Astrocyte of the spinal cord (primary cell): ENCODE results near the gene ZDHHC8.
A peak's percentile ranks its signal among the peaks of the same experiment; 100 is the strongest.

Source experiments
- DNase-seq: peaks from one replicate; pipeline ENCODE4 v3.0.0; 2011; ENCODE audit warnings: low read depth, low spot score
- H3K4me3 ChIP-seq: 2 replicates; pipeline ENCODE4 v1.5.1; 2011; ENCODE audit warnings: low read depth, mild to moderate bottlenecking, low read length, moderate library complexity
- CTCF ChIP-seq: IDR thresholded peaks from 2 replicates; pipeline ENCODE4 v1.5.1; 2012; ENCODE audit warnings: low read depth, mild to moderate bottlenecking, low read length, inconsistent platforms
- in situ Hi-C: cut with HindIII; loops from 2 replicates; pipeline ENCODE4 v1.10.0; 2017; ENCODE audit warnings: low sequenced_read_pairs

Gene ZDHHC8

GRCh38 chr22:20180245-20180630 lies 48.6 kb downstream of the ZDHHC8 start:
- in situ Hi-C loops: no loop called here
- DNase-seq: no peak
- H3K4me3 ChIP-seq: no peak overlapping the region
- TF ChIP-seq CTCF: peak; percentile 45

GRCh38 chr22:20180640-20181039 lies 49.0 kb downstream of the ZDHHC8 start:
- no peak for DNase-seq
- H3K4me3 ChIP-seq: no peak overlapping the region
- in situ Hi-C loops: no loop called here
- no peak for TF ChIP-seq CTCF

- in situ Hi-C loops: no loop called here
- no peak for TF ChIP-seq CTCF
- DNase-seq: no peak
- H3K4me3 ChIP-seq: no peak overlapping the region
Measured at GRCh38 chr22:20181194-20181883, 49.7 kb downstream of the ZDHHC8 start.

GRCh38 chr22:20181884-20182236 lies 50.3 kb downstream of the ZDHHC8 start:
- no peak for TF ChIP-seq CTCF
- no peak overlapping the region for H3K4me3 ChIP-seq
- in situ Hi-C loops: no loop called here
- DNase-seq: no peak

GRCh38 chr22:20182365-20182764 lies 50.8 kb downstream of the ZDHHC8 start:
- no peak for DNase-seq
- in situ Hi-C loops: no loop called here

GRCh38 chr22:20183101-20183500 lies 51.5 kb downstream of the ZDHHC8 start:
- TF ChIP-seq CTCF: no peak
- in situ Hi-C loops: no loop called here
- no peak for DNase-seq
- H3K4me3 ChIP-seq: no peak overlapping the region

More at GRCh38 chr22:20182365-20182764, 50.8 kb downstream of the ZDHHC8 start:
- H3K4me3 ChIP-seq: no peak overlapping the region
- no peak for TF ChIP-seq CTCF
